Measurements from ENCODE around the gene SRMS.

DNA sequence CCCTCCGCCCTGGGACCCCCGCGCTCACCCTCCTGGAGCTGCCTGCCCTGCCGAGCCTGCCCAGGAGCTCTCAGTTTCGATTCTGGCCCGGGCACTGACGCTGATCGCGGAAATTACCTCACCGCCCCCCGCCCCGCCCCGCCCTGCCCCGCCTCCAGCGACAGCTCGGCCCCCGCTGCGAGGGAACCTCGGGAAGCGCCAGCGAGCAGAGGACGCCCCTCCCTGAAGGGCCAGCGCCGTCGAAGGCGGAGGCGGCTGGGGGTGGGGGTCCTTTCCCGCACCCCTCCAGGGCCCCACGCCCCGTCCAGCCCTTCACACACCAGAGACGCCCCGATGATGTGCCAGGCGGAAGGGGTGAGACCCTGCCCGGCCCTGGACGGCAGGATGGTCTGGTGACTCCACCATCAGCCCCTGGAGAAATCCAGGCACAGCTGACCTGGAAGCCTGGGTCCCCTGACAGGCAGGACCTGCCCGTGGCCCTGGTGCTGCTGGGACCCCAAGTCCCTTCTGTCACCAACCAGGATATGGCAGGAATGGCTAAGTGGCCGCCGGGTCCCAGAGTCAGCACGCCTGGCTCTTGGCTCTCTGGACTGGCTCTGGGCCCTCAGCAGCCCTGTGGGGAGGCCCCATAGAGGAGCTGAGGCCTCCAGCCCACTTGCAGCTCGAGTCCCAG lies 26.7 kb upstream of the SRMS start, which contains the start of gene HELZ2:
- no peak for TF ChIP-seq POLR2A (IDR thresholded peaks at IDR 0.05)
- peak in 1 of 11 experiments; percentile 7 for TF ChIP-seq CTCF (IDR thresholded peaks at IDR 0.05 in 8 of 11, conservative IDR thresholded peaks at IDR 0.05 in 3 of 11)

Measured in spleen (tissue), 7 donors.